ENCODE data around the gene TBC1D22A. TPM values are rescaled to one million over a fixed set of nuclear protein-coding genes. Genes with fewer than 3 reads are reported as not detected.

TBC1D22A gene
- total RNA-seq, 1 experiment from 2014 or later: 14.3 TPM

DNA sequence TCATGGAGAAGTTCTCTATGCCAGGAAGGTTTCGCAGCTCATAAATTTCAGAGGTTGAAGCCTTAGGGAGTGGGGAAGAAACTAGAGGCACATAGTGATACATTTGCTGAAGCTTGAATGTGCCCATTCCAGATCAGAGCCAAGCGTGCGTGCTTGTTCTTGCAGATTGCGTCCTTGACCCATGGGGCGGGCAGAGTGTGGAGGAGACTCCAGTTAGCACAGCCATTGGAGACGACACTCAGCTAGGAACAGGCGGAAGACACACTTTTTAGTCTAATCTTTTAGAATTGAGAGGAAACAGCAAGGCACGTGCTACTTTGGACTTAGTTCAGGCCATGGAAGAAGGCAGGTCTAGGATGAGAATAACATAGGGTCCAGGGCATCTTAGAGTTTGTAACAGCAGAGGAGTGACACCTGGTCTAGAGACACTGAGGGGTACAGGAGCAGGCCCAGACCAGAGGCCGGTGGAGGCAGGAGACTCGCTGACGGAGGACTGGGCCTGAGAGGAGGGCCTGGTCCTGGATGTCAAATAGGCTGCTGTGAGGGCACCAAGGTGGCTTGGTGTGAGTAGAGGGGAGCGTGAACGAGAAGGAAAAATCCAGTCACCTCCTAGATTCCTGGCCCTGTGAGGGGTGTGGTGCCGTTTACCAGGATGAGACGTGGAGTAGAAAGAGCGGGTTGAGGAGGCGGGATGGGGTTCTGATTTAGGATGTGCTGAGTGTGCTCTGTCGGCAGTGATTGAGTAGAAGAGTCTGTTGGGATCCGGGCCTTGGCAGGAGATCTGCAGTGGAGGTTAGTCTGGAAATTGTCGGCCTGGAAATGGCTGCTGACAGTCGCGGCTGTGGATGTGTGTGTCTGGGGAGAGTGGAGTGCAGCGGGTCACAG, 154.7 kb downstream of the TBC1D22A start:
- no peak for TF ChIP-seq EZH2phosphoT487 (IDR thresholded peaks at IDR 0.05; ENCODE audit: borderline replicate concordance, low read length)
- TF ChIP-seq, protein P1, sequence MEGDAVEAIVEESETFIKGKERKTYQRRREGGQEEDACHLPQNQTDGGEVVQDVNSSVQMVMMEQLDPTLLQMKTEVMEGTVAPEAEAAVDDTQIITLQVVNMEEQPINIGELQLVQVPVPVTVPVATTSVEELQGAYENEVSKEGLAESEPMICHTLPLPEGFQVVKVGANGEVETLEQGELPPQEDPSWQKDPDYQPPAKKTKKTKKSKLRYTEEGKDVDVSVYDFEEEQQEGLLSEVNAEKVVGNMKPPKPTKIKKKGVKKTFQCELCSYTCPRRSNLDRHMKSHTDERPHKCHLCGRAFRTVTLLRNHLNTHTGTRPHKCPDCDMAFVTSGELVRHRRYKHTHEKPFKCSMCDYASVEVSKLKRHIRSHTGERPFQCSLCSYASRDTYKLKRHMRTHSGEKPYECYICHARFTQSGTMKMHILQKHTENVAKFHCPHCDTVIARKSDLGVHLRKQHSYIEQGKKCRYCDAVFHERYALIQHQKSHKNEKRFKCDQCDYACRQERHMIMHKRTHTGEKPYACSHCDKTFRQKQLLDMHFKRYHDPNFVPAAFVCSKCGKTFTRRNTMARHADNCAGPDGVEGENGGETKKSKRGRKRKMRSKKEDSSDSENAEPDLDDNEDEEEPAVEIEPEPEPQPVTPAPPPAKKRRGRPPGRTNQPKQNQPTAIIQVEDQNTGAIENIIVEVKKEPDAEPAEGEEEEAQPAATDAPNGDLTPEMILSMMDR (conservative IDR thresholded peaks at IDR 0.05; ENCODE audit: low read depth, low read length): no peak
- TF ChIP-seq EZH2 (IDR thresholded peaks at IDR 0.05; ENCODE audit: low read length, unreplicated experiment): no peak
- Histone ChIP-seq H3F3A (ENCODE audit: low read length, unreplicated experiment) (no peaks in the 10 kb centered on the region), H3K79me2 (ENCODE audit: low read length) (no peaks in the 10 kb centered on the region), H3K9ac (ENCODE audit: low read length) (no peak overlapping the region), H3K9me2 (replicated peaks; ENCODE audit: low read length) (no peaks in the 10 kb centered on the region), H3K36me3 (ENCODE audit: low read depth, low read length) (no peaks in the 10 kb centered on the region), H3K4me1 (ENCODE audit: insufficient read depth, low read length) (no peaks in the 10 kb centered on the region), H2AFZ (ENCODE audit: low read length) (no peak overlapping the region), H3K9me3 (ENCODE audit: low read length) (no peaks in the 10 kb centered on the region), H3K27me3 (ENCODE audit: low read length) (no peaks in the 10 kb centered on the region), H3K4me3 (ENCODE audit: low read length) (no peak overlapping the region), H4K20me1 (ENCODE audit: low read length) (no peaks in the 10 kb centered on the region), H3K27ac (ENCODE audit: low read length) (no peak overlapping the region), H3K4me2 (ENCODE audit: low read length) (no peak overlapping the region)
- no TSS peak for BruUV-seq (replicated peaks)
- DNase-seq (no peak), ATAC-seq (no peak)
- ChIA-PET POLR2A (ENCODE audit: unreplicated experiment) (no interaction called here), CTCF (no interaction called here)
- intact Hi-C loops (cut with micrococcal nuclease): no loop called here

DNA sequence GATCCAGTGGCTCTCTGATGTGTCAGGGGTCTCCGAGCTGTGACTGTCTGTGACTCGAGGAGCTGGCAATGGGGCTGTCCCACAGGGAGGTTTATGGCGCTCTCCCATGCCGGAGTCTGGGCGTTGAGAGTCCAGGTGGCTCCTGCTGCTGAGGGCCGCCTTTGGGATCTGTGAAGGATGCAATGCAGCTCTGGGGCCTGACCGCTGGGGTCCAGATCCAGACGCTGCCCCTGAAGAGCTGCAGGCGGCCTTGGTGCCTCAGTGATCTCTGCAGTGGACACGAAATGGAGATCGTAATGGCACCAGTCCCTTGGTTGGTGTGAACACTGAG, 155.3 kb downstream of the TBC1D22A start:
- intact Hi-C loops (cut with micrococcal nuclease): no loop called here
- no TSS peak for BruUV-seq (replicated peaks)
- Histone ChIP-seq H4K20me1 (ENCODE audit: low read length) (no peaks in the 10 kb centered on the region), H3F3A (ENCODE audit: low read length, unreplicated experiment) (no peaks in the 10 kb centered on the region), H3K27me3 (ENCODE audit: low read length) (no peaks in the 10 kb centered on the region), H3K9me3 (ENCODE audit: low read length) (no peaks in the 10 kb centered on the region), H3K4me1 (ENCODE audit: insufficient read depth, low read length) (no peaks in the 10 kb centered on the region), H3K79me2 (ENCODE audit: low read length) (no peaks in the 10 kb centered on the region), H3K27ac (ENCODE audit: low read length) (no peak overlapping the region), H3K9ac (ENCODE audit: low read length) (no peak overlapping the region), H3K9me2 (replicated peaks; ENCODE audit: low read length) (no peaks in the 10 kb centered on the region), H3K36me3 (ENCODE audit: low read depth, low read length) (no peaks in the 10 kb centered on the region), H2AFZ (ENCODE audit: low read length) (no peak overlapping the region), H3K4me3 (ENCODE audit: low read length) (no peak overlapping the region), H3K4me2 (ENCODE audit: low read length) (no peak overlapping the region)
- POLR2A ChIA-PET (ENCODE audit: unreplicated experiment): no interaction called here
- ATAC-seq: no peak
- DNase-seq: no peak
- CTCF ChIA-PET: no interaction called here
- TF ChIP-seq, protein P1 (conservative IDR thresholded peaks at IDR 0.05; ENCODE audit: low read depth, low read length): no peak
- no peak for TF ChIP-seq EZH2 (IDR thresholded peaks at IDR 0.05; ENCODE audit: low read length, unreplicated experiment)

DNA sequence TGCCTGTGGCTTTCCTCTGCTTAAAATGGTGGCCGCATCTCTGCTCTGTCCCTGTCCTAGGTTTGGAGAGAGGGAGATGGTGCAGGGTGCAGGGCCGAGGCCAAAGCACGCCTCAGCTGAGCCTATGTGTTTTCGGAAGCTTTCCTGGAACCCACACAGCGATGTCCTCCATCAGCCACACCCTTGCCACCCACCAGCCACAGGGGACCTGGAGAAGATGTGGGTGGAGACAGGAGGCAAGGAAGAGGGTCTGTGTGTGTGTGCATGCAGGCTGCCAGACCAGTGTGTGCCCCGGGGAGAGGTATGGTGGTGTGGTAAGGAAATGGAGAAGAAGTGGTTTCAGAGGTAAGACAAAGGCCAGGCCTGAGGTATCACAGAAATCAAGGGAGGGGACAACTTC, 155.7 kb downstream of the TBC1D22A start:
- no peak overlapping the region for H3K27ac ChIP-seq (ENCODE audit: low read length)
- H3K9me2 ChIP-seq (replicated peaks; ENCODE audit: low read length): no peaks in the 10 kb centered on the region
- no peaks in the 10 kb centered on the region for H3K27me3 ChIP-seq (ENCODE audit: low read length)
- ChIA-PET POLR2A (ENCODE audit: unreplicated experiment) (no interaction called here), CTCF (no interaction called here)
- H3K9me3 ChIP-seq (ENCODE audit: low read length): no peaks in the 10 kb centered on the region
- no TSS peak for BruUV-seq (replicated peaks)
- ATAC-seq: no peak
- no peaks in the 10 kb centered on the region for H3K36me3 ChIP-seq (ENCODE audit: low read depth, low read length)
- no peaks in the 10 kb centered on the region for H4K20me1 ChIP-seq (ENCODE audit: low read length)
- DNase-seq: no peak
- H3K79me2 ChIP-seq (ENCODE audit: low read length): no peaks in the 10 kb centered on the region
- H3K4me2 ChIP-seq (ENCODE audit: low read length): no peak overlapping the region
- no peak overlapping the region for H3K9ac ChIP-seq (ENCODE audit: low read length)
- TF ChIP-seq, protein P1 (conservative IDR thresholded peaks at IDR 0.05; ENCODE audit: low read depth, low read length): no peak
- no peak for TF ChIP-seq EZH2 (IDR thresholded peaks at IDR 0.05; ENCODE audit: low read length, unreplicated experiment)
- TF ChIP-seq EZH2phosphoT487 (IDR thresholded peaks at IDR 0.05; ENCODE audit: borderline replicate concordance, low read length): no peak
- intact Hi-C loops (cut with micrococcal nuclease): no loop called here
- no peak overlapping the region for H2AFZ ChIP-seq (ENCODE audit: low read length)
- H3F3A ChIP-seq (ENCODE audit: low read length, unreplicated experiment): no peaks in the 10 kb centered on the region
- no peaks in the 10 kb centered on the region for H3K4me1 ChIP-seq (ENCODE audit: insufficient read depth, low read length)
- no peak overlapping the region for H3K4me3 ChIP-seq (ENCODE audit: low read length)

Data from PC-3 (cell line).